NCI-H748 (cell line): ENCODE data around the gene SIX6.
"Not testable (repeated sequence)": the region's sequence is repeated elsewhere in the genome, so short reads cannot be mapped to it uniquely, and the experiment has no call there.

ENCODE experiments used
- DNase-seq: peaks from one replicate; lab custom pipeline; 2025; ENCODE audit not compliant: unreplicated experiment; lab: John Stamatoyannopoulos, UW

Gene SIX6

DNA sequence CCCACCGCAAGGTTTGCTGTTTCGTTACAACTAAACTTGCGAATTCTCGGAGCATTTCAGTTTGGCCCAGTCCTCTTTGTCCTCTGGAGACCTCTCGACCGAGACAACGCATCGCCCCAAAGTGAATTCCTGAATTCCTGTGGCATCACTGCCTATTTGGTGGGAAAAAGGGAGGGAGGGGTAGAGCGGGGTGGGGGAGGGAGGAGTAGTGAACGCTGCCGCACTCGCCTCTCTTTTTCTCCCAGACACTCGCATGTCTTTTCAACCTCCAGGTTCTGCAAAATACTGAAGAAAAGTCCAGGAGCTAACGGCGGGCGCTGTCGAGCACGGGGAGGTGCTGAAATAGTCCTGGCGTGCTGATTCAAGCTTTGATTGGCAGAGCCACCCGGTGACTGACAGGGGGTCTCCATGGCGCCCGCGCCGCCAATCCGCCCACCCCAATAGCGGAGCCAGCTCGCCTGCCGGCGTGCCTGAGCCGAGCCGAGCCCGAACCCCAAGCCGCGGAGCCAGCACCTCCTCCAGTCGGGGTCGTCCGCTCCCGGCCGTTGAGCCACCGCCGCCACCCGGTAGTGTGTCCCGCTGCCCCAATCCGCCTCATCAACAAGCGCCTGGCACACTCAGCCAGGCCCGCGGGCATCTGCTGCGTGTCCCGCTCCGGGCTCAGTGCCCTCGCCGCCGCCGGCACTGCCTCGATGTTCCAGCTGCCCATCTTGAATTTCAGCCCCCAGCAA is at the start of gene SIX6:
SIX6 (plus strand) TSS at position 440 of the 731 bp plus-strand sequence; CDS start at position 693, 253 bp downstream.
- peak; percentile 86 for DNase-seq

DNA sequence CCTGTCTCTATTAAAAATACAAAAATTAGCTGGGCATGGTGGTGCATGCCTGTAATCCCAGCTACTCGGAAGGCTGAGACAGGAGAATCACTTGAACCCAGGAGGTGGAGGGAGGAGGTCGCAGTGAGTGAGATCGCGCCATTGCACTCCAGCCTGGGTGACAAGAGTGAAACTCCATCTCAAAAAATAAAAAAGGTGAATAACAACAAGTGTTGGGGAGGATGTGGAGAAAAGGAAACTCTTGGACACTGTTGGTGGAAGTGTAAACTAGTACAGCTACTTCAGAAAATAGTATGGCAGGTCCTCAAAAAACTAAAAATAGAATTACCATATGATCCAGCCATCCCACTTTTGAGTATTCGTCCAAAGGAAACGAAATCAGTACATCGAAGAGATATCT is 28.7 kb upstream of the SIX6 start:
- DNase-seq, result not testable (repeated sequence)

DNA sequence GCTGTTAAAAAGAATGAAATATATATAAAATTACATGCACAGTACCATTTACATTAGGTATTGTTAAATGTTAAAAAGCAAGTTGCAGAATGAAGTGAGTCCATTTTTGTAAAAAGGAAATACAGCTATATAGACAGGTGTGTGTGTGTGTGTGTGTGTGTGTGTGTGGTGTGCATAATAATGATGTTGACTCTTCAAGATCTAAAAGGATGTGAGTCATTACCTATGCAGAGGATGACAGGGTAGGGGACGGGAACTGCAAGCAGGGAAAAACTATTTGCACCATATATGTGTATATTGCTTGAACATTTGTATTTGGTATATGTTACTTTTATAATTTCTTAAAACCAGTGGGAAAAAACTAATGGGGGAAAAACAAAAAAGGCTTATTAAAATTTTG is 26.2 kb upstream of the SIX6 start:
- peak; percentile 49 for DNase-seq

- DNase-seq, result no peak
Measured at GRCh38 chr14:60485057-60485597, 23.8 kb upstream of the SIX6 start.

DNA sequence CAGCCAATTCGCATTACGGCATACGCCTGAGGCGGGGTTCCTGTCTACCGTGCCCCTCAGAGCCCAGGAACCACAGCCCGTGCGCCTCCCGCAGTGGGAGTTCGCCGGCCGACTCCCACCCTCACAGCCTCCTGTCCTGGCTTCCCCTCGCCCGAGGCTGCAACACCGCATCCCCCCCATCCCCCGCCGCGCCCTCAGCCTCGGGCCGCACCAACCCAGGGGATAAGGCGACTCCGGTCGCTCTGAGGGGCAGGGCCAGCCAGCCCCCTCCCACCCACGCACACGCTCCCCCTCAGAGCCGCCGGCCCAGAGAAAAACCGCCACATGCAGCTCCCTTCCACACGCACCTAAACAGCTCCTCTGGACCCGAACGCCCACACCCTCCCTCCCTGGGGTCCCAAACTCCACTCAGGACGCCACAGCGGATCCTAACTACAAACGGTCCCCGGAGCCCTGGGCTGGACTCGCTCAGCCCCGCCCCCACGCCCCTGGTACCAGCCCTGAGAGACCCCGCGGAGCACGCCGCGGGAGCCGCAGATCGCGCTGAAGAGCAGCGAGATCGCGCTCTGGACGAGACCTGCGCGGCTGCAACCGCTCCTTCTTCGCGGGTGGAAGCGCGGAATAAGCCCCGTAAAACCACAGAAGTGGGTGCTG is 23.2 kb upstream of the SIX6 start, which contains the start of gene C14orf39:
C14orf39 (minus strand) TSS at position 466 of the 654 bp plus-strand sequence. CDS start 985 bp downstream, outside the sequence.
- DNase-seq, result no peak

- no peak for DNase-seq
Measured at GRCh38 chr14:60487211-60487610, 21.7 kb upstream of the SIX6 start.

- peak; percentile 23 for DNase-seq
Measured at GRCh38 chr14:60488175-60488574, 20.8 kb upstream of the SIX6 start.

- DNase-seq, result no peak
Measured at GRCh38 chr14:60490270-60490669, 18.7 kb upstream of the SIX6 start.

DNA sequence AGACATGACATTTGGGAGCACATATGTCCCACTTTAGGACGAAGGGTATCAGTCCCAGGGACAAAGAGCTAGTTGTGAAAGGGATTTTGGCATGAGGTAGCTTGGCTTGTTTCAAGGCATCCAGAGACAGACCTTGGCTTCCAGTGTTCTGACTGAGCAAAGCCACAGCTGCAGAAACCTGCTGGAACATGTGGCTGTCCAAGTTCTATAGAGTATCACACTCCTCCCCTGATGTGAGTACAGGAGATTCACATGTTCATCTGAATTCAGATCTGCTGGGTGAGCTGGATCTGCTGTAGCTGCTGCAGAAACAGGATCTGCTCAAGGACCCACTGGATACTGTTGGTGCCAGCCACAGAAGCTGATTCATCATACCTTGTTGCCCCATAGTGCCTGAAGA is 13.0 kb upstream of the SIX6 start:
- no peak for DNase-seq

- no peak for DNase-seq
Measured at GRCh38 chr14:60502541-60502940, 6.4 kb upstream of the SIX6 start.

DNA sequence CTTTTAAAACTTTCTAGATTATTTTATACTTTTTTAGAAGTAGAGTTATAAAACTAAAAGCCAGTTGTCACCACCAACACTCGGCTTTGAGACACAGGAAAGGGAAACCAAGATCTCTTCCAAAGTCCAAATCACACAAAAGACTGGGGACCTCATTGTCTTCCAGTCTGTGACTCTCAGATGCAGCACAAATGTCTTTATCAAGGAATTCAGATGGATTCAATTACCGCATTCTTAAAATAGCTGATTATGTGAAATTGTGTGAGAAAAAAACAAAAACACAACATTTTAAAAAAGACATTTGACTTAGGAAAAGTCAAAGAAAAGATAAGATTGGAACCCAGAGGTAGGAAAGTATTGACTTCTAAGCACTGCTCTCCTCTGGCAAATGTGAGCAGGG is 3.5 kb upstream of the SIX6 start:
- no peak for DNase-seq

DNA sequence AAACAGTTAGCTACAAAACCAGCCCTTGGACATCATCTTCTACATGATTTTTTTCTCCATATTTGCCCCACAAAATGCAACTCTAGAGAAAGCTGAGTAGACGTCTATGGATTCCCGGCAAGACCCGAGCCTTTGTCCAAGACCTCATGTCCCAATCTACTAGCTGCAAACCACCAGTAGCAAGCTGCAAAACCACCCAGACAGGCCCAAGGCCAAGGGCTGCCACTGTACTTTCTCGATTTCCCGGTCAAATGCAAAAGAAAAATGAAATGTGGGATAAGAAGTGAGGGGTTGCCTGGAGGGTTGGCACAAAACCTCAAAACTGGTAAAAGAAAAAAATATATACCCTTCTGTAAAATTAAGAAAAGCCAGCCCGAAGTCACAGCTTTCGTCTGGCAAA is 2.9 kb upstream of the SIX6 start:
- DNase-seq, result no peak

GRCh38 chr14:60506462-60506984 is 2.4 kb upstream of the SIX6 start:
- DNase-seq, result no peak

DNA sequence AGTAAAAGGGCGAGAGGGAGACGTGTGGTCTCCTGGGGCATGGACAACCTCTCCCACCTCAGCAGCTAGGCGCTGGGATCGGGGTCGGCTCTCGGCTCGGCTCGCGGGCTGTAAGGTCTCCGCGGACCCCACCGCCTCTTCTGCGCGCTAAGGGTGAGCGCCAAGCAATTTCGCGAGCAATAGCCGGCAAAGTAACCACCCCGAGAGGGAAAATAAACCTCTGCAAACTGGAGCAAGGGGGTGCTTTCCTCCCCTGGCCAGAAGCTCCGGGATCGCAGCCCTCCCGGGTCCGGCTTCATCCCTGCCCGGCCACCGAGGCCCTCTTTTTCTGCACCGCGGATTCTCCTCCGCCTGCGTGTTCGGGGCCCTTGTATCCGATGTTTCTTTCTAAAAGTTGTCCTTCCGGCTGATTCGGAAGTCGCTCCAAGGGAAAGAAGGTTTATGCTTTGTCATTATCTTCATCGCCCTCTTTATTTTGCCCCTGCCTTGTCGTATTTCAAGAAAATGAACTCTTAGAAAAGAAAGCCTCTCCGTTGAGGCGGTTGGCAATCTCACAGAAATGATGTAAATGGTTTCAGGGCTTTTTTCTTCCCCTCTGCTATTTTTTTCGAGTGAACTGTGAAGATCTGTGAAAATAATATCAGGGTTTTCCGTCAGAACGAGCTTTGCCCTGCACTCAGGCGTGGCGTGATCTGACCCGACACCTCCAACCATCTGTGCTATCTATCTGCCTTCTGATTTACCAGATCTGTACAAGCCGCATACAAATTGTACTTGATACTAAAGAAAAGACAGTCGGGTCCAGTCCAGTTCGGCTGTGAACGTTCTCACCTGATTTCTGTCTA is 1.7 kb upstream of the SIX6 start:
- no peak for DNase-seq

- DNase-seq, result no peak
Measured at GRCh38 chr14:60508363-60508706, 611 bp upstream of the SIX6 start.

- no peak for DNase-seq
Measured at GRCh38 chr14:60509438-60510253, 700 bp downstream of the SIX6 start.

DNA sequence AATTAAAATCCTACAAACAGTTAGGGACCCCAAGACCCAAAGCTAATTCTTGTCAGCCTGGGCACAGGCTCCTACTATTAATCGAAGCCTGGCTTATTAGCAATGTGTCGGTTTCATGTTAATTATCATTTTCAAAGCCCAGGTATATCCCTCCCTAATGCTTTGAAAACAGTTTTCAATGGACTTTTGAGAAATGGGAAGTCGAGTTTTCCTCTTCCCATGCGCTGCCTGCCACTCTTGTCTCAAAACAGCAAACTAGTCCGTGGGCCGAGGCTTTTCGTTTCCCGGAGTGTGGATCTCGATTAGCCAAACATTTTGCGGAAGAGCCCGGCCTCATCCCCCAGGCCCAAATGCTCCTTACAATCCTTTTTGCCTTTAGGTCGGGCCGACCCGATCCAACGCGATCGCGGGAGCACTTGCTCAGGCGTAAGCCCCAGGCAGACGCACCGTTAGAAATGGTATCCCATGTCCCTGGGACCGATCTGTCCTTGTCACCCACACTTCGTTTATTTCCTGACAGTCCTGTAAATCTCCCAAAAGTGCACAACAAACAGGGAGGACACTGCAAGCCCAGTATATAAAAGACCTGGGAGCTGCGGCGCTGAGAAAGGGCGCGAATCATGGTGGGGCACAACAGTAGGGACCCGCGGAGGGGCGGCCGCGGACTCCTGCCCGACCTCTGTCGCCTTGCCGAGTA is 1.5 kb downstream of the SIX6 start:
- DNase-seq, result no peak

DNA sequence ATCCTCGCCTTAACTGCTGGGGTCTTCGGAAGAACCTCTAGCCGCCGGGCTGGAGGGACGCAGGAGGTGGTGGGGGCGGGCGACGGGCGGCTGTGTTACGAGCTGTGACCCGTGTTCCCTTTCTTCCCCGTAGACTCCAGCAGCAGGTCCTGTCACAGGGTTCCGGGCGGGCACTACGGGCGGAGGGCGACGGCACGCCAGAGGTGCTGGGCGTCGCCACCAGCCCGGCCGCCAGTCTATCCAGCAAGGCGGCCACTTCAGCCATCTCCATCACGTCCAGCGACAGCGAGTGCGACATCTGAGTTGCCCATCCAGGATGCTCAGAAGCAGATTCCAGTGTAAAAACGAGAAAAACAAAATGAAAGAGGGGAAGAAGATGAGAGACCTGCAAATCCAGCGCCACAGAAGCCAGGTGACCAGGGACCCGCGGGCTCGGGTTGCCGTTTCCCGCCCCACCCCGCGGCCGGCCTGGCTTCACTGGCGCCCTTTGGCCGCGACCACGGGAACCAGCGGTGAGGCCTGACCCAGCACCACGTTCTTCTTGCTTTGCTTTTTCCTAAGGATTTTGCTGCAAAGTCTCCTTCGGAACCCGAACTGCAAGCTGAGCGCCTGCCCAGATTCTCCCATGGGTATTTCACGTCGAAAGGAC is 2.1 kb downstream of the SIX6 start:
- DNase-seq, result peak; percentile 40

GRCh38 chr14:60512126-60512525 is 3.2 kb downstream of the SIX6 start:
- DNase-seq, result peak; percentile 51
